HG03280 (cell line): ENCODE data around the gene CD80.
"Not testable (repeated sequence)": the region's sequence is repeated elsewhere in the genome, so short reads cannot be mapped to it uniquely, and the experiment has no call there.

Experiments
- ATAC-seq: cut with Tn5 transposase; IDR thresholded peaks from one replicate; pipeline ENCODE4 v1.9.1; 2021; ENCODE audit warnings: mild to moderate bottlenecking, moderate library complexity; ENCODE audit not compliant: unreplicated experiment

Gene CD80

GRCh38 chr3:119585208-119585607 lies 25.8 kb upstream of the CD80 start:
- ATAC-seq, result no peak

- ATAC-seq, result peak; percentile 39
These were observed 22.8 kb upstream of the CD80 start for GRCh38 chr3:119582178-119582577.

GRCh38 chr3:119580067-119580760 lies 20.8 kb upstream of the CD80 start:
- ATAC-seq, result peak; percentile 58

- ATAC-seq, result peak; percentile 67
These were observed 20.1 kb upstream of the CD80 start, which contains the start of gene ADPRH for GRCh38 chr3:119579366-119580066. Gene ADPRH (plus strand): TSS chr3:119579492. CDS start chr3:119582170, 2,678 bp downstream.

GRCh38 chr3:119575507-119575906 lies 16.1 kb upstream of the CD80 start:
- ATAC-seq, result no peak

GRCh38 chr3:119571688-119572087 lies 12.3 kb upstream of the CD80 start:
- no peak for ATAC-seq

- ATAC-seq, result no peak
These were observed 11.8 kb upstream of the CD80 start for GRCh38 chr3:119571230-119571629.

GRCh38 chr3:119570229-119570628 lies 10.8 kb upstream of the CD80 start:
- ATAC-seq, result no peak

GRCh38 chr3:119569156-119569555 lies 9.7 kb upstream of the CD80 start:
- ATAC-seq, result no peak

GRCh38 chr3:119563334-119563733 lies 3.9 kb upstream of the CD80 start:
- not testable (repeated sequence) for ATAC-seq

GRCh38 chr3:119562307-119562961 lies 3.0 kb upstream of the CD80 start:
- peak; percentile 72 for ATAC-seq

GRCh38 chr3:119560160-119560559 lies 746 bp upstream of the CD80 start:
- ATAC-seq, result no peak

GRCh38 chr3:119558626-119559317 lies 642 bp downstream of the CD80 start:
- no peak for ATAC-seq

- no peak for ATAC-seq
These were observed 1.5 kb downstream of the CD80 start for GRCh38 chr3:119557877-119558269.

- ATAC-seq, result no peak
These were observed 2.1 kb downstream of the CD80 start for GRCh38 chr3:119557192-119557876.

GRCh38 chr3:119555929-119556328 lies 3.5 kb downstream of the CD80 start:
- ATAC-seq, result no peak

GRCh38 chr3:119555309-119555735 lies 4.1 kb downstream of the CD80 start:
- ATAC-seq, result no peak

GRCh38 chr3:119553823-119554415 lies 5.5 kb downstream of the CD80 start:
- ATAC-seq, result no peak

- not testable (repeated sequence) for ATAC-seq
These were observed 6.5 kb downstream of the CD80 start for GRCh38 chr3:119552928-119553327.

- ATAC-seq, result no peak
These were observed 7.8 kb downstream of the CD80 start for GRCh38 chr3:119551598-119551997.
